Activated T-cell treated with anti-CD3 and anti-CD28 coated beads, Interleukin-2, amount 50 U/mL, for 72 hours (primary cell): ENCODE data around the gene MANBA. TPM values are rescaled to one million over a fixed set of nuclear protein-coding genes. Genes with fewer than 3 reads are reported as not detected.

ENCODE experiments used
- total RNA-seq, 2 donors: library from RNA; stranded (reverse); gene quantifications; one replicate each; pipeline ENCODE4 v1.2.3, GENCODE V29; 2022

MANBA gene
- total RNA-seq, 2 donors from 2014 or later: 14.8 to 16.8 TPM

Other genes starting within 250 kb of the MANBA start
- 100 to 1,000 TPM; 460 to 481 TPM for gene UBE2D3, start 66.6 kb upstream of the MANBA start, total RNA-seq
- 10 to 100 TPM; 36.3 to 38.4 TPM for gene CISD2, start 108.0 kb upstream of the MANBA start, total RNA-seq